Fibroblast of skin of right quadriceps (primary cell): ENCODE measurements around the gene NANOS1.
"Not testable (repeated sequence)": the region's sequence is repeated elsewhere in the genome, so short reads cannot be mapped to it uniquely, and the experiment has no call there.

ENCODE experiments used
- DNase-seq: peaks from one replicate; pipeline ENCODE4 v3.0.0-alpha.2; 2013

NANOS1 gene

GRCh38 chr10:119020627-119020946, 8.9 kb upstream of the NANOS1 start:
- DNase-seq, result no peak

- DNase-seq, result peak; percentile 68
Observed at GRCh38 chr10:119022846-119023552, 6.5 kb upstream of the NANOS1 start.

GRCh38 chr10:119023553-119023868, 6.0 kb upstream of the NANOS1 start:
- no peak for DNase-seq

- no peak for DNase-seq
Observed at GRCh38 chr10:119024882-119025281, 4.6 kb upstream of the NANOS1 start.

- DNase-seq, result peak; percentile 75
Observed at GRCh38 chr10:119025336-119025735, 4.2 kb upstream of the NANOS1 start.

GRCh38 chr10:119025776-119026175, 3.7 kb upstream of the NANOS1 start:
- no peak for DNase-seq

- DNase-seq, result no peak
Observed at GRCh38 chr10:119026301-119027110, 3.0 kb upstream of the NANOS1 start.

- not testable (repeated sequence) for DNase-seq
Observed at GRCh38 chr10:119028445-119028899, 1.0 kb upstream of the NANOS1 start.

GRCh38 chr10:119028900-119029612, 458 bp upstream of the NANOS1 start:
- DNase-seq, result peak; percentile 83

- peak; percentile 33 for DNase-seq
Observed at GRCh38 chr10:119030421-119031250, 1.1 kb downstream of the NANOS1 start.

- DNase-seq, result no peak
Observed at GRCh38 chr10:119031496-119032059, 2.1 kb downstream of the NANOS1 start.

- DNase-seq, result no peak
Observed at GRCh38 chr10:119039161-119039560, 9.6 kb downstream of the NANOS1 start.

- DNase-seq, result no peak
Observed at GRCh38 chr10:119041326-119041725, 11.8 kb downstream of the NANOS1 start.

GRCh38 chr10:119042169-119042568, 12.7 kb downstream of the NANOS1 start:
- DNase-seq, result no peak

GRCh38 chr10:119045561-119045960, 16.0 kb downstream of the NANOS1 start:
- DNase-seq, result no peak

GRCh38 chr10:119049361-119049760, 19.8 kb downstream of the NANOS1 start:
- DNase-seq, result no peak

GRCh38 chr10:119049777-119050176, 20.3 kb downstream of the NANOS1 start:
- no peak for DNase-seq

- no peak for DNase-seq
Observed at GRCh38 chr10:119051775-119052174, 22.3 kb downstream of the NANOS1 start.

- no peak for DNase-seq
Observed at GRCh38 chr10:119055472-119055871, 26.0 kb downstream of the NANOS1 start.

GRCh38 chr10:119058010-119058409, 28.5 kb downstream of the NANOS1 start:
- no peak for DNase-seq

GRCh38 chr10:119059557-119059956, 30.0 kb downstream of the NANOS1 start:
- DNase-seq, result no peak

GRCh38 chr10:119060107-119060506, 30.6 kb downstream of the NANOS1 start:
- DNase-seq, result no peak

- DNase-seq, result no peak
Observed at GRCh38 chr10:119061352-119061751, 31.8 kb downstream of the NANOS1 start.
